Left colon (tissue), 2 donors: ENCODE measurements around the gene SNRK. TPM values are rescaled to one million over a fixed set of nuclear protein-coding genes. Genes with fewer than 3 reads are reported as not detected.

Source experiments
- ATAC-seq: fragments of 200-7000 bp; cut with Tn5 transposase; one replicate; pipeline ENCODE4 v1.9.1; 2020; ENCODE audit warnings: mild to moderate bottlenecking, moderate library complexity
- DNase-seq, 2 donors: peaks; one replicate each; pipeline ENCODE4 v3.0.0-alpha.2; 2020
- intact Hi-C, 2 donors: fragments of 100-400 bp; cut with DNase I in 1 of 2; cut with micrococcal nuclease in 1 of 2; formaldehyde crosslinking; loops; one replicate each; pipeline versions ENCODE4 v1.11.2 to v1.14.0; 2022; cut with DNase I, micrococcal nuclease
- long read RNA-seq: library from polyadenylated mRNA; unstranded; transcript quantifications from one replicate; pipeline ENCODE4 v2.0.0, GENCODE V29; 2021
- total RNA-seq, 2 donors: library from RNA; stranded (reverse); fragmentation: NEBNext Ultra II Directional; extraction: Animal tissue kit (Norgen Biotek cat#: 25700); gene quantifications; one replicate each; pipeline ENCODE4 v1.2.1, GENCODE V29; 2021
- donor health status: DM: no; HTN: no; CAD: no.
- donor health status: DM: yes; HTN: yes; CAD: no.

Gene SNRK, protein sequence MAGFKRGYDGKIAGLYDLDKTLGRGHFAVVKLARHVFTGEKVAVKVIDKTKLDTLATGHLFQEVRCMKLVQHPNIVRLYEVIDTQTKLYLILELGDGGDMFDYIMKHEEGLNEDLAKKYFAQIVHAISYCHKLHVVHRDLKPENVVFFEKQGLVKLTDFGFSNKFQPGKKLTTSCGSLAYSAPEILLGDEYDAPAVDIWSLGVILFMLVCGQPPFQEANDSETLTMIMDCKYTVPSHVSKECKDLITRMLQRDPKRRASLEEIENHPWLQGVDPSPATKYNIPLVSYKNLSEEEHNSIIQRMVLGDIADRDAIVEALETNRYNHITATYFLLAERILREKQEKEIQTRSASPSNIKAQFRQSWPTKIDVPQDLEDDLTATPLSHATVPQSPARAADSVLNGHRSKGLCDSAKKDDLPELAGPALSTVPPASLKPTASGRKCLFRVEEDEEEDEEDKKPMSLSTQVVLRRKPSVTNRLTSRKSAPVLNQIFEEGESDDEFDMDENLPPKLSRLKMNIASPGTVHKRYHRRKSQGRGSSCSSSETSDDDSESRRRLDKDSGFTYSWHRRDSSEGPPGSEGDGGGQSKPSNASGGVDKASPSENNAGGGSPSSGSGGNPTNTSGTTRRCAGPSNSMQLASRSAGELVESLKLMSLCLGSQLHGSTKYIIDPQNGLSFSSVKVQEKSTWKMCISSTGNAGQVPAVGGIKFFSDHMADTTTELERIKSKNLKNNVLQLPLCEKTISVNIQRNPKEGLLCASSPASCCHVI
- 10 to 100 TPM; 27.7 to 31.7 TPM for total RNA-seq
- long read RNA-seq, full-length matches to known transcripts = 6 of 20 reads
- long read RNA-seq, partial matches to known transcripts = 2 of 20 reads
- long read RNA-seq, other reads (novel, unspliced or antisense) = 12 of 20 reads

DNA sequence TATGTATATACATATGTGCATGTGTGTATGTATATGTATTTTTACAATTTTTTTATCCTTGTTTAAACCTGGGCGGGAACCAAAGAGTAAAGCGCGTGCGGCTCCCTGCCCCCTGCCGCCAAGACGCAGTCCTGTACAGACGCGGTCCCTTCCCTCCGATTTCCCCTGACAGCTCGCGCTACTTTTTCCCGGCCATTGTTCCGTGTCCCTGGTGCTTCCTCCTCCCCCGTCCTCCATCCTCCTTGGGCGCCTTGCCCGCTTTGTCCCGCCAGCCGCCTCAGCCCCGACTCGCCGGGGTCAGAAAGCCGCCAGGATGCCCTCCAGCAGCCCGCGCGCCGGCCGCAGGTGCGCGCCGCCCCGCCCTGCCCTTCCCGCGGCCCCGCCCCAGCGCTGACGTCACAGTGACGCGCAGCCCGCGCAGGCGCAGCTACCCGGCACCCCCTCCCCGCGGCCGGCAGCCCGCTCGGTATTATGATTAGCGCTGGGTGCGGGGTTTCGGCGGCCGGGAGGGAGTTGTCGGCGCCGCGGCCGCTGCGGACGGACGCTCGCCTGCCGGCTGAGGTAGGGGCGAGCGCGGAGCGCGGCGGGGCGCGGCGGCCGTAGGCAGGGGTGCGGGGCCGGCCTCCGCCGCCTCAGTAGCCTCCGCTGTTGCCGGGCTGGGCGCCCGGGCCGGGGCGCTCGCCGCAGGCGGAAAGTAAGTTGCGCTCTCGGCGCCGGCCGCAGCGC lies at the start of gene SNRK:
Gene SNRK, plus strand, starts transcription at position 426 of the 726 bp plus-strand sequence. CDS start 16,664 bp downstream, outside the sequence.
- ATAC-seq (peak; percentile 93), DNase-seq (peak; percentile 87 to 93)
- intact Hi-C loops = no loop called here

DNA sequence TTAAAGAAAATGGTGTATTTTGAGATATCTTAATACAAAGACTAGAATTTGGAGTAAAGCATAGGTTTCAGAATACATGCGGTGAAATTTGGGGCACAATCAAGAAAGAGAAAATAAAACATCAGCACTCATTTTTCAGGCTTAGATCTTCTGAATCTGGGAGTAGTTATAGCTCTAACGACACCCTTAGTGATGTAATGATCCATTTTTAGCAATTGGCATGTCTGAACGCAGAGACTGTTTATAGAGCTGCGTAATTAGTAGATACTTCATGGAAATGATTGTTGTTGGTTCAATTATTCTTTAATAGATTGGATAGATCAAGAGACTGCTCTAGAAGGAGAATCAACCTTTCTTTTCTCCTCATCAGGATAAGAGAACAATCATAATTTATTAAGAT lies 47.5 kb upstream of the SNRK start:
- DNase-seq (no peak), ATAC-seq (no peak)
- intact Hi-C loops = no loop called here

GRCh38 chr3:43239755-43240154 lies 46.6 kb upstream of the SNRK start:
- ATAC-seq (no peak), DNase-seq (no peak)
- intact Hi-C loops = no loop called here

GRCh38 chr3:43243590-43244587 lies 42.5 kb upstream of the SNRK start:
- ATAC-seq = no peak
- intact Hi-C loops = no loop called here
- DNase-seq = no peak

- DNase-seq = no peak
- ATAC-seq = no peak
- intact Hi-C loops = no loop called here
Measured at GRCh38 chr3:43244694-43245093, 41.6 kb upstream of the SNRK start.

DNA sequence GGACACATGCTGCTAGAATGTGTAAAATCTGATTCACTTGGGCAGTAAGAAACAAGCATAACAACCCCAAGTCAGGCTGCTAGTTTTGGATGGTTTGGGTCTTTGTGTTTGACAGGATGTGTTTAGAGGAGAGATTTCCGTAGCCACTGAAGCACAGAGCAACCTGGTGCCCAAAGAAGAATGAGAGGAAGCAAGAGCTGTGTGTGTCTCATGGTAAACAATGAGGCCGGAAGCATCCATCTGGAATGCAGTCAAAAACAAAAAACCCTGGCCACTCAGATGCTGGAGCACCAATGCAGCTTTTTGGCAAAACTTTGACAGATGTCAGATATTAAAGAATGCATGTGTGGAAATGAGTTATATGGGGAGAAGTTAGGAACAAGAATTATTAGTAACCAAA lies 39.4 kb upstream of the SNRK start:
- no peak for ATAC-seq

GRCh38 chr3:43247561-43248184 lies 38.7 kb upstream of the SNRK start:
- DNase-seq (no peak), ATAC-seq (no peak)
- intact Hi-C loops = no loop called here

More for the DNA sequence above, 39.4 kb upstream of the SNRK start:
- DNase-seq = no peak
- intact Hi-C loops = no loop called here

DNA sequence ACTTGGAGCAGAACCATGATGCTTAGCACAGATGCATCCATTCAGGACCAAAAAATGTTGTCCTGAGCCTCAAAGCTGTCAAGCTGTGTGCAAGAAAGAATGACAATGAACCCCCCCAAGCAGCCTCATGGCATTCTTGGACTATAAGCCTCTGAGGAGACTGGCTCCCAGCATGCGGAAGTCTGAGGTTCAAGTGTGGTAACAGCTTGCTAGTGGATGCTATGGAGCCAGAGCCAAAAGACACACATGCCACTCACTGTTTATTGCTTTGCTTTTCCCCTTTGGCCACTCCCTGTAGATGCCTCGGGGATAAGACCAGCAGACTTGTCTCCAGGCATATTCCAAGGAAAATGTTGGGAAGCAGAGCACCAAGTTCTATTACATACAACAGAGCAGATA lies 38.2 kb upstream of the SNRK start:
- intact Hi-C loops = no loop called here
- DNase-seq = no peak
- no peak for ATAC-seq

GRCh38 chr3:43248973-43249372 lies 37.4 kb upstream of the SNRK start:
- DNase-seq (no peak), ATAC-seq (no peak)
- intact Hi-C loops = no loop called here

- intact Hi-C loops = no loop called here
- DNase-seq (no peak), ATAC-seq (no peak)
Measured at GRCh38 chr3:43249405-43249804, 36.9 kb upstream of the SNRK start.

- intact Hi-C loops = no loop called here
- ATAC-seq = no peak
- no peak for DNase-seq
Measured at GRCh38 chr3:43253294-43253693, 33.0 kb upstream of the SNRK start.

DNA sequence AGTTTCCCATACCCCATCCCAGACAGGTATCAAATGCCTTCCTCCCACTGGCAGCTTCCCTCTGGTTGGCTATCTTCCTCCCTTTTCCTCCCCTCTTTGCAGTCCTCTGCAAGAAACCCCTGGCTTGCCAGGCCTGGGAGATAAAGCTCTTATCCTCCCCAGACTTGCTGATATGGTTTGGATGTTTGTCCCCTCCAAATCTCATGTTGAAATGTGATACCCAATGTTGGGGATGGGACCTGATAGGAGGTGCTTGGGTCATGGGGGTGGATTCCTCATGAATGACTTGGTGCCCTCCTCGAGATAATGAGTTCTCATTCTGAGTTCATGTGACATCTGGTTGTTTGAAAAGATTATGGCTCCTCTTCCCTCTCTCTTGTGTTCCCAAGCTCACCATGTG lies 32.2 kb upstream of the SNRK start:
- intact Hi-C loops = no loop called here
- no peak for ATAC-seq

DNA sequence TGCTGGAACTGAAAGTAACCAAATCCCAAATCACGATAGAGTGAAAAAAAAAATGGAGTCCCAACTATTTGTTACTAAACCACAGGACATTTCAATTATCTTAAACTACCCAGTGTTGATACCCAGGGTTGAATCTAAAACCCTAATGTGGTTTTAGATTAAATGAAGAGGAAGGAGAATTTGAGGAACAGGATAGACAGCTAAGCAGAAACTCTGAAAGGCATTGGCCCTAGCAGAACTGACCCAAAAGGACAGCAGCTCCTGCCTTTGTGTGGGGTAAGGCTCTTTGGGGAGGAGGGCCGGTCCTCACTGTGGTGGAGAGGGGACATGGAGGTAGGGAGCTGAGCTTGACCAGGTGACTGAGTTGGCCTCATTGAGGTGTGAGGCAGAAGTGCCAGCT lies 30.7 kb upstream of the SNRK start:
- DNase-seq (no peak), ATAC-seq (no peak)
- intact Hi-C loops = no loop called here

More for the DNA sequence above, 32.2 kb upstream of the SNRK start:
- no peak for DNase-seq

- intact Hi-C loops = no loop called here
- ATAC-seq (no peak), DNase-seq (no peak)
Measured at GRCh38 chr3:43256714-43257461, 29.5 kb upstream of the SNRK start.

GRCh38 chr3:43257850-43258249 lies 28.5 kb upstream of the SNRK start:
- no peak for DNase-seq
- intact Hi-C loops = no loop called here
- no peak for ATAC-seq

DNA sequence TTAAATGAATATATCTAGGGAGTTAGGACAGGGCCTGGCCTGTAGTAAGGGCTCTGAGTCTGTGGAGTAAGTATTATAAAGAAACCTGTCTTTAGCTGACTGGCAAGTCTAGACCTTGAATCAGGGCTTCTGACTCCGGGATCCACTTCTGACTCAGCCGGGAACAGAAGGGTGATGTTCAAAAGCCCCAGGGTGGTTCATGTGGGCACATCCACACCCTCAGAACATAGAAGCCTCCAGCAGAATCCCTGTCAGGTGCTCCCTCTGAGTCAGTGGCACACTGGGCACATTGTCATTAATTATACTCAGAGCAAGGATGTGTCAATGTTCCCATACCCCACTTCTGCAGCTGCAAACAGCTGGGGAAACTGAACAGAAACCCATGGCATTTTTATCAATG lies 26.7 kb upstream of the SNRK start:
- intact Hi-C loops = no loop called here
- no peak for DNase-seq
- no peak for ATAC-seq

- ATAC-seq (no peak), DNase-seq (no peak)
- intact Hi-C loops = no loop called here
Measured at GRCh38 chr3:43260412-43260811, 25.9 kb upstream of the SNRK start.
